ENCODE measurements around the gene FTO.

The FTO gene

DNA sequence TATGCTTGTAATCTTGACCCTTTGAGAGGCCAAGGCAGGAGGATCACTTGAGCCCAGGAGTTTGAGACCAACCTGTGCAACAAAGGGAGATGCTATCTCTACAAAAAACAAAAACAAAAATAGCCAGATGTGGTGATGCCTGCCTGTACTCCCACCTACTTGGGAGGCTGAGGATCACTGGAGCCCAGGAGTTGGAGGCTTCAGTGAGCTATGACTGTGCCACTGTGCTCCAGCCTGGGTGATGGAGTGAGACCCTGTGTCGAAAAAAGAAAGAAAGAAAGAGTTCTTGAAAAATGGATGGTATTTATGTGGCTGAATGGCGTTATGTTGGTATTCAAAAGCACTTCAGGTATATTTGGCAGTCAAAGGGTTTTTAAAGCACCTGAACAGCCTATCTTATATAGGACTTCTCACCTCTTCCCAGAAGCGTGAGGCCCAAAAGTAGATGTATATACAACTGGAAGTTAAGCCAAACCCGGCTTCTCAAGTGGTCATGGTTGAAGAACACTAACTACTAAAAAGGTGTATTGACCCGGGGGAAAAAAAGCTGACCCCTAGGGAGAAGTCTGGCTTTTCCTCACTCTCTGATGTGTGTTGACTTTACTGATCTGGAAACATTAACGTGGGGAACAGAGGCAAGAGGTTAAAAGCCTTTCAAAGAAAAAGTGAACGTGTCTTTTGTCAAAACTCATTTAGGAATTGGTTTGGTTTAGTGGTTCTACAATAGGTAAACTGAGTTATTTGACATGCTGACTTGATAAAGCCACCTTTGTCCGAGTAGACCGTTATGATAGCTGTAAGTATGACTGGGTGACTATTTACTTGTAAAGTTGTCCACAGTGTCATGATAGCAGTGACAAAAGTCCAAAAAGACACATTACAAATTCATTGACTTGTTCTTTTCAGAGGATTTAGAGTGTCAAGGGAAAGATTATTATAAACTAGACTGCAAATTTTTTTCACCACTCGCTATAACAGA lies 399.2 kb downstream of the FTO start:
- DNase-seq: no peak

DNA sequence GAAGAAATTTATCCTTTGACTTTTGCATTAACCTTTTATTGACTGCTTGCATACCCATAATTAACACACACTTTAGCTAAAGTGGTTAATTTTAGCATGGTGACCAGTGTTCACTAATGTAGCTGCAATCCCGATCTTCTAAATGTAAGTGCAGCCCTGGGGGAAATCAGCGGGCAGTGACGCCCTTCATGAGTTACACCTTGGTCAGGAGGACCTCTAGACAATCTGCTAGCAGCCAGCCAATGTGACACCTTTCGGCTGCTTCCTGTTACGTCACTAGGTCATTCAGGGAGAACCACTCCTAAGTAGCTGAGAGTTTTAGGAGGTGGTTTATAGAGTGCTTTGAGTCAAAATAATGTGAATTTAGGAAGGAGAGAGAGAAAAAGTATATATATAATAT lies 402.1 kb downstream of the FTO start:
- no peak for DNase-seq

DNA sequence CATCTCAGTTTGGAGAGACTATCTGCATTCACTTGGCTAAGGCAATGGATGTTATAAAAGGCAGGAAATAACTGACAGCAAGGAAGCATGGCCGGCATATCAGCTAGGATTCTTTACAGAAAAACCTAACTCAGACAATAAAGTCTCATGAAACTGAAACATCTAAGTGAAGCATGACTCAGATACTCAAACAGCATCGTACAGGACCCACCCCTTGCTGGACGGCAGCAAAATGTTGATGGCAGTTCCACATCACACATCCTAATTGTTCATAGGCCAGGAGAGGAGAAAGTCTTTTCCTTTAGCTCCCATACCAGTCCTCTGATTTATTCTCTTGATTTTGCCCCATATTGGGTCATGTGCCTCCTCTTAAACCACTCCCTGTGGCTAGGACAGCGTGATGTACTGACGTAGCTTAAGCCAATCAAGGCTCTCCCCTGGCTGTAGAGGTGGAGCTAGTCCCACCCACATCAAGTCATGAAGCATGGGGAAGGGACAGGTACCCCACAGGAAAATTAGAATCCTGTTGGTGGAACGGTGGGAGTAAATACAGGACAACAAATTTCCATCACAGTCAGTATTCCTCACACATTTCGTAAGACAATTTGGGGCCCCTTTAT lies 403.7 kb downstream of the FTO start:
- no peak for DNase-seq

DNA sequence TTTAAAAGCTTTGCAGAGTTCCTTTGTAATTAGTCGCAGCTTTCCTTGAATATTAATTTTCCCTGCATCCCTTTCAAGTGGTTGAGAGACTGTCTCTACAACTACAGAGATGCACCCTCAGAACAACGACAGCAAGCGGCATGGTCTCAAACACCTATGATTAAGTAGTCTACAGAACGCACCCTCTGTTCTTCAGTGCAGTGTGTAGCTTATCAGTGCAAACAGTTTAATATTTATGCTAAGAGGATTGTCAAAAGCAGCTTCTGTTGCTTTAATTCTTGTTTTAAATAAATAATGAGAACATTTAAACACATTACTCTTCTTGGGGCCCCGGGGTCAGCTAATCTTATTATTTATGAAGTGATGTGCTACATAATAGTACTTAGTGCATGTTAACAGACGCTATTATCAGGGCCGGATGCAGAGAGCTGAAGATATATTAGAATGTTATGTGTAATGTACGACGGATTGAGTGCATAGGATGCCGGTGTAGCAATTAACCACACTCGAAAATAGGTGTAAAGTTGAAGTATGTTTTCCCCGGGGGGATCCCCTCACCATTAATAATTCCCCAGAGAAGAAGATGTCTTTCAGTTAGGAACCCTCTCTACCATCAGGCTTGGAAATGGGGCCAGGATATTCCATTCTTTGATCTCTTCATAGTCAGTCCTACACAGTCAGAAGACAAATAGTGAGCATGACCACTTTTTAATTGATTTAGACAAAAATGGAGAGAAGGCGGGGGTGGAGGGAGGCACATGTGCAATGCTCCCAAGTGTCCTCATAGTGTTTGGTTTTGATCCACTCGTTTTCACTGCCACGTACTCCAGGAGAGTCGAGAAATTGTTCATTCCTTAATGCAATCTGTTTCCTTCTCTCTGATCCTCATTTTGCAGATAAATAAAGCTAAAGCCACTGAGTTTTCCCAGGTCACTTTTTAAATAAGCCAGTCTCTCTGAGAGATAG lies 406.3 kb downstream of the FTO start:
- no peak for DNase-seq

DNA sequence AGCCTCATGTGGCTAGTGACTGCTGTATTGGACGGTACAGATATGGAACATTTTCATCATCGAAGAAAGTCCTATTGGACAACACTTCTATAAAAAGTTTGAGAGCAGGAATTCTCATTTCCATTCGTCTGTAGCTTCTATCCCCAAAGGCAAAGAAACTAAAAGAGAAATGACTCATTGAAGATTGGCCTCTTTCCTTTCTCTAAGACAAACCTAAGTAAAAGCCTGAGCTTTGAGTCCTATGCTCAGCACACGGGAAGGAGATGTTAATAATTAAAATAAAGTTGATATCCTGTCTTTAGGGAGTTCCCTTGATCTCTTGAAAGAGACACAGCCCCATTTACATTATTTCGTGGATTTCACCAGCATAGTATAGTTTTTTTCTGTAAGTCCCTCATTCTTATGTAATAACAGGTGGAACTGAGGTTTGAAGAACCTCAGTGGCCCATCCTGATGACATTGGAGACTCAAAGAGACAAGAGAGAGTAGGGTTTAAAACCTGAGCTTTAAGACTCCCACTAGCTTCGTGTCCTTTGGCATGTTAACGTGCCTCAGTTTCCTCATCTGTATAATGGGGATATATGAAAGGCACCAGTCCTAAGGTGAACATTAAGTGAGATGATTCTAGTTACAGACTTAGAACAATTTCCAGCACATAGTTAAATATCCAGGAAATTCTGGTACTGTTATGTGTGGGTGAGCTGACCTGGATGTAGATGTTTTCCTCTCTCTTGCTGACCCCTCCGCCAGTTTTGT lies 408.7 kb downstream of the FTO start:
- no peak for DNase-seq

DNA sequence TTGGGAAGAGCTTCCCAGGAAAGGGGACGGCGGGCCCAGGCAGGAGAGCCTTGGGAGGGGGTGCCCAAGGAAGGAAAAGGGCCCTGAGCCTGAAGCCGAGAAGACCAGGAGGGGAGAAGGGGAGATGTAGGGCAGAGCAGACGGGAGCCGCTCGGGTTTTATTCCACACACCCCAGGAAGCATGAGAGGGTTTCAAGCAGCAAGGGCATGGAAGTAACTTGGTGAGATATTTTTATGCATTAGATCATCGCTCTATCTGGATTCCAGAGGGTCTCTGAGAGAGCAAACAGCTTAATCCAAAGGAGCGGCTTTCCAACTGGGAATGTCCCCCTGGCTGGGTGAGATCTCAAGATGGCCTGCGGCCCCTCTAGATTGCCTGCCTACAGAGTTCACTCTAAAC lies 411.6 kb downstream of the FTO start:
- DNase-seq: no peak

DNA sequence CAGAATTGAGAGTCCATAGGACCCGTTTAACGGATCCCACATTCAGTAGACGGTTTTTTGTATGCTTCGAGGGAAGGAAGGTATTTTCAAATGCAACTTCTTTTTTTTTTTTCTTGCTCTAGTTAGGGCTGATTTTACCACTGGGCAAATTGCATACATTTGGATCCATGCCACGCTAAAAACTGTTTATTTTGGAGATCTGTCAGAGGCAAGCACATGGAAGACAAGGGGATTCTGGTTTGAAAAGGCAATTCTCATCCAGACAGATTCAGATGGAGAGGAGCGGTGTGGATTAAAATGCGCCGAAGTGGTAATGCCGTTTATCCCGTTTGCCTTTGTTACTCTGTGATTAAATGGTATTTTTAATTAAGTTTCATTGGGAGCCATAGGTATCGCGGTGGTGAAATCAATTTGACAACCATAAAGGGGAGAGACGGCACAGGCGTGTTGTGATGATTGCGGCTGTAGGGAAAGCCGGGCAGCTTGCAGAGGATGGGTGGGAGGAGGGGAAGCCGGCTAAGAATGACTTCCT lies 412.2 kb downstream of the FTO start:
- DNase-seq: no peak

DNA sequence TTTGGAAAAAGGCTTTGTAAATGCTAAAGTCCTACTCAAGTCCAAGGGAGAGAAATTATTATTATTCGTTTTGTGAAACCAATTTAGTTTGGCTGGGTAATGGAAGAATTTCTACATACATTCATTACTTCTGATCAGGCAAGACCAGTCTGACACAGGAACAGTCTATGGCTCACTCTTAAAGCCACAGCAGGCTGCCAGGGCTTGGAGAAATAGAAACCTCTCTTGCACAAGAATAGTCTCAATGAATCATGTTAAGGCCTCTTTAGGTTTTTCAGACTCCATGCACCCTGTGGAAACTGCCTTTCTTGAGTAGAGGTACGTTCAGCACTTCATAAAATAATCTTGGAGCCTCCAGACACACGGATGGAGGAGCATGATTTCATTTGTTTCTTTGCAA lies 414.9 kb downstream of the FTO start:
- no peak for DNase-seq

DNA sequence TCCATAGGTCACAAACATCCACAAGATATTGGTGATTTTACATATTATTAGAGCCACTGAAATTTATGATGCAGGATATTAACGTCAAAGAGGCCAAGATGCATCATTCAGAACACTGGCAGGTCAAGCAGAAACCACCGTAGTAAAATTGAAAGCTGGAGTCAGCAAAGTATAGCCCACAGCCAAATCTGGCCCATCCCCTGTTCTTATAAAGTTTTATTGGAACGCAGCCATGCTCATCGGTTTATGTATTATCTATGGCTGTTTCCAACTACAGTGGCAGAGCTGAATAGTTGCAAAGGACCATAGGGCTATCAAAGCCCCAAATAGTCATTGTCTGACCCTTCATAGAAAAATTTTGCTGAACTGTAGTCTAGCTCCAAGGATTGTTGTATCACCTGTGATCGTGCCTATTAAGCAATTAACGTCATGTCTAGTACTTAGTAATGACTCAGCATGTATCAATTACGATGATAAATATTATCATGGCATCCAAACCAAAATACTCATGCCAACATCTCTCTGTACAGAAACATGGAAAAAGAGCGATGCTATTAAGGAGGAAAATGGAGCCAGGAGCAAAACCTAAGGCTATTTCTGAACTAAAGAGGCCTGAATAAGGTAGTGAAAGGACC lies 417.0 kb downstream of the FTO start:
- DNase-seq: no peak

DNA sequence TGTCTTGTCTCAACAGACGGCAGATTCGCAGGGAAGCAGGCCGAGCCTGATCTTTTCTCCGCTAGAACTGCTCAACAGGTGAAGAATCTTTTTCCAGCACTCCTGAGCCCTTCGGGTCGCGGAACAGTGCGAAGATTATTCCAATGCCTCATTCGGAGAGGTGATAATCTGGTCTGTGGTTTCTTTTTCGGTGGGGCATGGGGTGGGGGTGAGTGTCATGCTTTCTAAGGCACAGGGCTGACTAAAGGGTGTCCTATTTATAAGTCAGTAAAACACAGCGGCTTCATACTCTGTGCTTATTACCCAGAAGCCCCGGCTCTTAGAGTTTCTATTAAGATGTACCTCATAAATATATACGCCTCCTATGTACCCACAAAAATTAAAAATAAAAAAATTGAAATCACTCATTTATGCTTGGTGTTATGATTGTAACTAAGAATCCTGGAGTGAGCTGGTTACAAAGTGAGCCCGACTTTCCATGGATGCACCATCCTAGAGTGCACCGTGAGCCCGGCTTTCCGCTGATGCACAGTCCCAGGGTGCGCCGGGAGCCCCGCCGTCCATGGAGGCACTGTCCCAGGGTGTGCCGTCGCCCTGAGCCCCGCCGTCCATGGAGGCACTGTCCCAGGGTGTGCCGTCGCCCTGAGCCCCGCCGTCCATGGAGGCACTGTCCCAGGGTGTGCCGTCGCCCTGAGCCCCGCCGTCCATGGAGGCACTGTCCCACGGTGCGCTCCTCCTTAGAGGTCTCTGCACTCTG lies 417.8 kb downstream of the FTO start:
- no peak for DNase-seq

DNA sequence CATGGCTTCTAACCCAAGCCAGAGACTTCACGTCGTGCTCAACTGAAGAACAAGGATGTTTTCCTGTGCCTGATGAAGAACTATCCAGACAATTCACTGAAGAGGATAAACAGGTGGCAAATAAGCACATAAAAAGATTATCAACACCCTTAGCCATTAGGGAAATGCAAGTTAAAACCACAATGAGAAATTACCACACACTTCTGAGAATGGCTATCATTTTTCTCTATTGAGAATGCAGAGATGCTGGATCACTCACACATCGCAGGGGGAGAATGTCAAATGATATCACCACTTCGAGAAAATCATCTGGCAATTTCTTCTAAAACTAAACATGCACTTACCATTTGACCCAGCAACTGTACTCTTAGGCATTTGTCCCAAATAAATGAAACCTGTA lies 419.8 kb downstream of the FTO start:
- DNase-seq: no peak

DNA sequence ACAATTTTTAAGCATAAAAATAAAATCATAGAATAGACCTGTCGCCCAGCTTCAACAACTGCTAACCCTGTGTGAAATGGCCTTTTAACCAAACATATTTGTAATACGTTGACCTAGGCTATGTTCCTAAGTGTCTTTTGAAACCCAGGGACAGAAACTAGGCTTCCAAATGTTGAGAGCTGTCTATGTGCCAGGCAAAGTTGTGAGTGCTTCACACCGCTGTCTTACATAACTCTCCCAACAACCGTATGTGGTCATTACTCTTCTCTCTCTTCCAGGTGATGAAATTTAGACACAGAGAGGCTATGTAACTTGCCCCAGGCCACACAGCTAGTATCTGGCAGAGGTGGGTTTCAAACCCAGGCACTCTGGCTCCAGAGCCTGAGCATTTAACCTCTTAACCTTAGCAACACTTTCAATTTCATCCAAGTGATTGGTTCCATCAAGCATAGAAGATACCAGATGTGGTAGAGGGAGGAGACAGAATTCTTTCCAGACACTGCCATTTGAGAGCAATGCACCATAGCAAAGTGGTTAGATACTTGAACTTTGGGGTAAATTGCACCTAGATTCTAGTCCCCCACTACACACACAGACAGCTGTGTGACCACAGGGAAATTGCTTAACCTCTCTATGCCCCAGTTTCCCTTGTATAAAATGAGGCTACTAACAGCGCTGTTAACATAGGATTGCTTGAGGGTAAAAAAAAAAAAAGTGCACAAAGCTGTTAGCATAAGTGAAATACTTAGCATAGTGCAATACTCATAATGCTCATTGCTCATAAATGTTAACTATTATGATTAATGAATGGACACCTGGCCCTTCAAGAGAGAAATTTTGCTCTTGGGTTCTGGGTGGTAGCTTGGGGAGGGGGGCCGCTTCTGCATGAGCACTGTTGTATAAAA lies 422.0 kb downstream of the FTO start:
- DNase-seq: no peak

DNA sequence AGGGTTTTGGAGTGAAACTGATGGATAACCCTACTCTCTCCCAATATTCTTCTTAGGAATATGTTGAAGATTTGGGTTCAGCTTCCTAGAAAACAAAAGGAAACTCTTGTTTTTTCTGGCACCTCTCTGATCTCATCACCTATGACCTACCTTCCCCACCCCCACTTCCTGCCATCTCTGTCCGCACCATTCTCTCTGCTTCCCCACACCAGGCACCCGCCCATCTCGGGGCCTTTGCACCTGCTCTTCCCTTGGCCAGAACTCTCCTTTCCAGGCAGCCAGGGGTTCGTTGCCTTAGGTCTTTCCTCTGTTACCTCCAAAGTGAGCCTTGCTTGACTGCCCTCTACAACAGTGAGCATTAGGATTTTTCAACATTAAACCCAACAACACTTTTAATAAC lies 423.0 kb downstream of the FTO start:
- peak in 1 of 2 experiments; percentile 3 for DNase-seq

DNA sequence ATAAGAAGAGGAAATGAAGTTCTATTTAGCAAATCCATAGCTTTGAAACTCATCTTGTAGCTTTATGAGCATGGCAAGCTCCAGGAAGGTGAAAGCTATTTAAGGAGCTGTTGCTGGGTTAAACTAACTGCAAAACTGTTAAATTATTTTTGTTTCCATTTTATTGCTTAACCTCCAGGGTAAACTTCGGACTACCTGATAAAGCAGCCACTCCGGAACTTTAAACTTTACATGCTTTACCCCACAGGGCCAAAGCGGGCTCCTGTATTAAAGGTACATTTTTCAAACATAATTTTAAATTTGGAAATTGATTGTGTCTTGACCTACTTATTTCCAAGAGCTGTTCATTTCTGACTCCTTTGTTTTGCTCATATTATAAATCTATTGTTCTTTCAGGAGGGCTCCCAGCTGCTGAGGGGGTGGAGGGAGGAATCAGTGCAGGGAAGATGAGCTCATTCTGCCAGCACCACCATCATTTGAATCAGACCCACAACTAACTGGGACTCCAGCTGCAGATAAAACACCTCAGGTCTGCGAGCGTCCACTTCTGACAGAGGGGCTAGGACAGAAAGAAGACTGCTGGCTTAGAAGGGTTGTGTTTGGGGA lies 424.8 kb downstream of the FTO start:
- DNase-seq: no peak

DNA sequence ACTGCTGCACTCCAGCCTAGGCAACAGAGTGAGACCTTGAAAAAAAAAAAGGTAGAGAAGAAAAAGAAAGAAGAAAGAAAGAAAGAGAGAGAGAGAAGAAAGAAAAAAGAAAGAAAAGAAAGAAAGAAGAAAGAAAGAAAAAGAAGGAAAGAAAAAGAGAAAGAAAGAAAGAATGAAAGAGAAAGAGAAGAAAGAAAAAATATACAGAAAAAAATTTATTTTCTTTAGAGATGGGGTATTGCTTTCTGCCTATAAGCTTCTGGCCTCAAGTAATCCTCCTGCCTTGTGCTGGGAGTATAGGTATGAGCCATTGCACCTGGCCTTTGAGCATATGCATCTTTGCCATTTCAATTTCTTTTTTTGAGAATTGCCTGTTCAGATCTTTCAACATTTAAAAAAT lies 425.9 kb downstream of the FTO start:
- DNase-seq: no peak

DNA sequence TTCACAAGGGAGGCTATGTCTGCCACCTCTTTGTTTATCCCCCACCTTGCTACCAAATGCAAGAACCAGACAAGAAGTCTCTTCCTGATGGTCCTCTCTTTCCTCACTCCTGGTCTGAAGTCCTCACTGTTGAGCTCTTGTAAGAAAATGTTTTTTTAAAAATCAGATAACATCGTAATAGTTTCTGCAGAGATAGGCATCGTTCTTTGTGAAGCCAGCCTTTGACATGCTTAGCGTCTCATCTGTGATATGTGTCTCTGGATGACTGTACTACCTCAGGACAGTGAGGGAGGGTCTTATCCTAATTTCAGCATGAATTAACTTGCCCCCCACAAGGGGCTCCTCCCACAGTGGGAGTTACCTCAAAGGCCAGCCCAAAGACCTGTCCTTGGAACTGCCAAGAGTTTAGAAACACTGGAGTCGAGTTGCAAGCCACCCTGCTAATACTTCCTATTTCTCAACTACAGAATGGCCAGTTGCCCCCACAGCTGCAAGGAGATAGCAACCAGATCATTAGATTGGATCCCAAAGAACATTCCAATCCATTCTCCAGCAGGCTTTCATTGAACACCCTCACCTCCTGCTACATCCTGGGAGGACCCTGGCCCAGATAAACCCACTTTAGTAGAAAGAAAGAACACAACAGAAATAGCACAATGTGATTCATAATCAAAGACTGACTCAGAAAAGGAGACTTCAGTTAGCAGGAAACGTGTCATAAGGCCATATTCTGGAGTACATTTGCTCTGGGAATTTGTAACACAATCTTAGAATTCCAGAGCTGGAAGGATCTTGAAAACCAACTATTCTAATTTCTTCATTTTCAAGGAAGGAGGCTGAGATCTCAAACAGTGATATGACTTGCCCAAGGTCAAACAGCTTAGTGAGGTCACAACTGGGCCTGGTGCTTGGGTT lies 431.7 kb downstream of the FTO start:
- DNase-seq: no peak

DNA sequence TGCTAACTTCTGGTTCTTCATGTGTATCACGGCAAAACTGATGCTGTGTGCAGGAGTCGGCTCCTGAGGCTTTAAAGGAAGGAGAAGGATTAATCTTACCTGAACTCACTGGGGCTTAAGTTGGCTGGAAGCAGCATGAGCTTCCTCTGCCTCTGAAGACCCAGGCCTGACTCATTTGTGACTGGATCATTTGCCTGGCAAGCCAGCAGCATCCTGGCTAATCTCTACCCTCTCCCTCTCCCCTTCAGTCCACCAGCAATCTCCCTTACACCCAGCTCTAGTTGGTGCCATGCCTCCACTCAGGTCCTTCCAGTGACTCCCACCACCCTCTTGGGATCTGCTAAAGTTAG lies 432.3 kb downstream of the FTO start:
- no peak for DNase-seq

DNA sequence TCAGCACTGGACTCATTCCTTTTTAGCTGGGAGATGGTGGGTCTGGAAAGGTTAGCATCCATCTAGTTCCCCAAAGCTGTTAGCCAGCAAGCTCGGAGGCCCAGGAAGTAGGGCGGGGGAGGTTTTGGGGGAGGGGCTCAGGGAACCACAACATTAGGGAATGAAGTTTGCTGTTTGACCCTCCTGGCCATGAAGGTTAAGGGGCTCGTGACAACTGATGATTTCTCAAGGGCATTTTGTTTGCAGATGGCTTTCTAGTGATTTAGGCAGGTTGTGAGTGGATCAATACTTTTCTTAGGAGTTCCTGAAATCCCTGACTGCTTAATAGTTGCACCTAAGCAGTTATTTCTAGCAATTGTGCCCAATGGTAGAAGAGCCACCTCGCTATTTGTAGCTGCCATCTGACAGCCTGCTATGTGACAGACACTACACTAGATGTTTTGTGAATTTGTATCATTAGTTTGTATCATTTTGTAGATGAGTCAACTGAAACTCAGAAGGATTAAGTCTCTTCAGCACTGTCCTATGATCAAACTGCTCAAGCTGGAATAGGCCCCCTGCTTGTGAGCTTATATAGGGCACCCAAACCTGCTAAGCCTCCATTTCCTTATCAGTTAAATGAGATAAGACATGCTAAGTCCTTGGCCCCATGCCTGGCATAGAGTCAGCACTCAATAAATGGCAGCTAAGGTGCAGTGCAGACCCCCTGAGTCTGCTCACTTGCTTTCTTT lies 436.3 kb downstream of the FTO start:
- DNase-seq: no peak

All from SHP77 (cell line).